H4 (cell line): ENCODE data around the gene CFAP46. TPM values are rescaled to one million over a fixed set of nuclear protein-coding genes. Genes with fewer than 3 reads are reported as not detected.
"Not testable (repeated sequence)": the region's sequence is repeated elsewhere in the genome, so short reads cannot be mapped to it uniquely, and the experiment has no call there.

Experiments
- DNase-seq: peaks from one replicate; pipeline ENCODE4 v3.0.0-alpha.2; 2015; ENCODE audit warnings: low spot score
- total RNA-seq: library from RNA; depleted of rRNA; stranded (reverse); fragments of >200 nt; shearing (Covaris generic); gene quantifications from 2 replicates; pipeline ENCODE4 v1.2.3, GENCODE V29; 2014

The CFAP46 gene
- total RNA-seq, 1 experiment from 2014 or later, result 4.8 TPM

DNA sequence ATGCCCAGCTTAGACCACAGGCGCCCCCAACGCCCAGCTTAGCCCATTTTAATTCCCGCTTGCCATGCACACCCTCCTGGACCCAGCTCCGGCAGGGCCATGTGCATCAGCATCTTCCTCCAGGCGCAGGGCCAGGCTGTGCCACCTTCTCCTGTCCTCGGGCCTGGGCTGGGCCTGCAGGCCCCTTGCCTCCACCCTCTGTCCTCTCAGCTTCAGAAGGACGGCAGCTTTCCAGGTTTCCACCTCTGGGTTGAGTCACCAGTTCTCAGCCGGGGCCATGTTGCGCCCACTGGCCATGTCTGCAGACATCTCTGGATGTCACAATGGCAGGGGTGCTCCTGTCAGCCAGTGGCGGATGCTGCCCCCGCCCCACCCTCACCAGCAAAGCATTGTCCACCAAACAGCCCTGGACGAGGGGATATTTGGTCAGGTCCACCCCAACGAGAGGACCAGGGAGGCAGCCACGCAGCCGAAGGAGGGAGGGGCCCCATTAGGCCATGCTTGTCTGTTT is 97.3 kb downstream of the CFAP46 start:
- no peak for DNase-seq

DNA sequence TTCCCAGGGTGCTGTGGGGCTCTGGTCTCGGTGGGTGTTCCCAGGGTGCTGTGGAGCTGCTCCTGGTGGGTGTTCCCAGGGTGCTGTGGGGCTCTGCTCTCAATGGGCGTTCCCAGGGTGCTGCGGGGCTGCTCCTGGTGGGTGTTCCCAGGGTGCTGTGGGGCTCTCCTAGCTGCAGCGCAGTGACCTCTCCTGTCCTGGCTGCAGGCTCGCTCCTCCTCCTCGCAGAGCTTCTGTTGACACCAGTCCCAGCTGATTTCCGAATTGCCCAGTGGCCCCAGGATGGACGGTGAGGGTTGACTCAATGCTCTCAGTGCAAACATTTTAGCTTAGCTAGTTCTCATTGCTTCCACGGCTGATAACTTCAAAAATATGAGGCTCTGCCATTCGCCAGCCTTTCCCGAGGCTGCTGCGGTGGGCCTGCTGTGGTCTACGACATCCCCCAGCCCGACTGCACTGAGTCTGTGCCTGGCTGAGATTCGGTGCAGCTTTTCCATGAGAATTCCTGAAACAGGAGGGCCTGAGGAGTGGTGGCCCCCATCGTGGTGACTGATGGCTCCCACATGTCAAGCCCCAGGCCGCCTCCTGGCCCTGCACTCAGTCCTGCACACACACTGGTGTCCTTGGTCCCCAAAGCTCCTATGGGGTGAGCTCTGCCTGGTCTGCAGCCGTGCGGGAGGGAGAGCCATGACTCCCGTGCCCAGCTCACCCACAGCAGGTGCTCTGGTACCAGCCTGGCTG is 98.1 kb downstream of the CFAP46 start:
- no peak for DNase-seq

GRCh38 chr10:132843276-132843675 is 99.1 kb downstream of the CFAP46 start:
- DNase-seq, result not testable (repeated sequence)

DNA sequence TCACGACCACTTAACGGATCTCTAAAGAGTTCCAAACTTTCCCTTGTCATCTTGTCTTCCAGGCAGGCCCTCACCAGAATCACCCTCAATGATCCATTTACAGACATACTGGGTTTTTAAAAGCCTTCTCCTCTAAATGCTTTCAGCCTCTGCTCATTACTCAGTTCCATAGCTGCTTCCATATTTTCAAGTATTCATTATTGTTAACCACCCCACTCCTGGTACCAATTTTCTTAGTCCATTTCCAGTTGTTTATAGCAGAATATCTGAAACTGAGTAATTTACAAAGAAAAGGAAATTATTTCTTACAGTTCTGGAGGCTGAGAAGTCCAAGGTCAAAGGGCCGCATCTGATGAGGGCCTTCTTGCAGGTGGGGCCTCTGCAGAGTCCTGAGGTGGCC is 100.0 kb downstream of the CFAP46 start:
- no peak for DNase-seq

- no peak for DNase-seq
Observed at GRCh38 chr10:132841615-132841975, 100.8 kb downstream of the CFAP46 start.

- DNase-seq, result no peak
Observed at GRCh38 chr10:132840698-132841614, 101.4 kb downstream of the CFAP46 start.

DNA sequence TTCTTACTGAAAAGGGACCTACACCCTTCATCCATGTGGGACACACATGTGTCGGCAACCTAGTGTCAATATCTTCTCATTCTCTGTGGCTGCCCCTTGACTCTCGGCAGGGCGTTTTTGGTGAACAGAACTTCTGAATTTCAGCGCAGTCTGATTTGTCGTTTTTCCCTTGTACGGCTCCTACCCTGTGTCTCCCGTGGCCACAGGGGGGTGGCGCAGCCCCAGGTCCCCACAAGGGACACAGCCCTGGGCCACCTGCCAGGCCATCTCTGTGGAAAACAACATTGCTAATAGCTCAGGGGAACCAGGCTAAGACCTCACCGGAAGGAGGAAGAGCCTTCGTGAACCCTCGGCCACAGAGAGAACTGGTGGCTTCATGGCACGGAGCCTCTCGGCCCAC is 103.3 kb downstream of the CFAP46 start:
- DNase-seq, result no peak

- DNase-seq, result no peak
Observed at GRCh38 chr10:132838346-132838970, 103.9 kb downstream of the CFAP46 start.

GRCh38 chr10:132837905-132838304 is 104.5 kb downstream of the CFAP46 start:
- no peak for DNase-seq

DNA sequence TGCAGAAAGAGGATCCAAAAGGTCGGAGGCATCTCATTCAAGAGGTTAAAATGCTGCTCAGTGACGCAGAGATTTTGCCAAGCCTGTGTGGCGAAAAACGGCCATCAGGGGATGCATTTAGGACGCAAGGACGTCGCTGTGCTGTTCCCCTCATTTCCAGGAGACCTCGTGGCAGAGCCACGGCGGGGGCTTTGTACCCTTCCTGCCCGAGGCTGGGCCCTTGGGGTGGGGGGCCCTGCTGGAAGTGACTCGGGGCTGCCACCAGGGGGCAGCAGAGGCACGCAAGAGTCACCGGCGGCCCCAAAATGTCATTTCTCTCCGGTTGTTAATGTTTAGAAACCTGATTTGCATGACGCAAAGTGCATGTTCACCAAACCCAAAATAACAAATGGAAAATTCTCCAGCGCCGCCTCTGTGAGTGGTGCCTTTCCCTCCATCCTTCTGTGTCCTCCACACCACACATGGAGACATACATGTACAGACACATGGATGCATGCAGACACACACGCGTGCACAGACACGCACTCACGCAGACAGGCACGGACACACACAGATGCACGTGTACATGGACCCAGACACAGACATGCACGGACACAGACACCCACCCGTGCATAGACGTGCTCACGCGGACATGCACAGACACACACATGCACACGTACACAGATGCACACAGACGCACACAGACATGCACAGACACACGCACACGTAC is 105.4 kb downstream of the CFAP46 start:
- no peak for DNase-seq

GRCh38 chr10:132836248-132836831 is 106.0 kb downstream of the CFAP46 start:
- no peak for DNase-seq

GRCh38 chr10:132835848-132836233 is 106.5 kb downstream of the CFAP46 start:
- DNase-seq, result no peak

DNA sequence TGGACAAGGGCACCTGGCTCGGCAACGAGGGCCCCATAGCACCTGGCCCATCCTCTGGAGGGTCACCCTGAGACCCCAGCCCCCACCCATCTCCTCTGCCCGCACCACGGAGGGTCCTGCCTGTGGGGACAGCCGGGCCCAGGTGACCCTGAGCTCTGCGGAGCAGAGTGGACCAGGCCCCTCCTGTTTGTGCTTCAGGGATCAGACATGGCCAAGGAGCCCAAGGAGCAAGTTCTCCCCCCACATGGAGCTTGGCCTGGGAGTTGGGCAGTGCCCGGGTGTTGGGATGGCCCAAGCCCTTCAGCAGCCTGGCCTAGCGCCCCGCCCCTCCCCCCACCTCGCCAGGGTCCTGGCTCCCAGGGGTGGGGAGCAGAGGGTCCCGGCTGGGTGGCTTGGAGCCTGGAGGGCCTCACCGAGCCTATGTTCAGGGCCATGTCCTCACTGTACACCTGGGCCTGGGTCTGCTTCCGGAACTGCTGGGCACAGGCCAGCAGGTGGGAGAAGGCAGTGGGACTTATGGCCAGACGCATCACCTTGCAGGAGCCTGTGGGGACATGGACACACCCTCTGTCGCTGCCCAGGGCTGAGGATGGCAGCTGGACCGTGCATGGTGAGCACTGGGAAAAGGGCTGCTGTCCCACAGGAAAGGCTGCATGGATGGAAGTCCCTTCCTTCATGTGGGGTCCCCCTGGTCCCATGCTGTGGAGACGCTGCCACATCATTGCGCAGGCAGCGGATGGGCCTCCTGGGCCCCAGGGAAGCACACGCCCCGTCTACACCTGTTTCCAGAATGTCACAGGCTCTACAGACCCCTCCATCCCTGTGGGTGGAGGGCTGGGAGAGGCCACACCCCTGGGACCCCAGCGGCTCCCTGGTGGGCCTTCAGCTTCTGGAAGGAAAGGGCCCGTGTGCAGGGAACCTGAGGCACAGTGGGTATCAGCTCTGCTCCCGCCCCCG is 107.2 kb downstream of the CFAP46 start:
- no peak for DNase-seq

DNA sequence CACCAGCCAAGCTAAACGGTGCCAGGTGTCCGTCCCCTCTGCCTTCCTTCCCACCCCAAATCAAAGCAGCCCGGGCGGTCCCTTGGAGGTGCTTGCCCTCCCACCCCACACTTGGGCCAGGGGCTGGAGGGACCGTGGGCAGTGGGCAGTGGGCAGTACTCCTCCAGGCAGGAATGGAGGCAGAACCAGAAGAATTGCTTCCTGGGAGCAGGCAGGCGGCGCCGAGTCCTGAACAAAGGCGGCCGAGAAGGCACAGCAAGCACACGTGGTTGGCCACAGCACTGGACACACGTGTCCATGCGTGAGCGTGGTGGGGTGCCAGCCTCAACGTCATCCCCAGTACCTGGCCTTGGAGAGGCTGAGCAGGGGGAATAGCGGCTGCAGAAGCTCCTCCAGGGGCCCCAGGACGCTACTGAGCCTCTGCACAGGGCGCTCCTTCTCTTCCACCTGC is 108.0 kb downstream of the CFAP46 start:
- no peak for DNase-seq

GRCh38 chr10:132833421-132834111 is 108.8 kb downstream of the CFAP46 start:
- DNase-seq, result no peak

DNA sequence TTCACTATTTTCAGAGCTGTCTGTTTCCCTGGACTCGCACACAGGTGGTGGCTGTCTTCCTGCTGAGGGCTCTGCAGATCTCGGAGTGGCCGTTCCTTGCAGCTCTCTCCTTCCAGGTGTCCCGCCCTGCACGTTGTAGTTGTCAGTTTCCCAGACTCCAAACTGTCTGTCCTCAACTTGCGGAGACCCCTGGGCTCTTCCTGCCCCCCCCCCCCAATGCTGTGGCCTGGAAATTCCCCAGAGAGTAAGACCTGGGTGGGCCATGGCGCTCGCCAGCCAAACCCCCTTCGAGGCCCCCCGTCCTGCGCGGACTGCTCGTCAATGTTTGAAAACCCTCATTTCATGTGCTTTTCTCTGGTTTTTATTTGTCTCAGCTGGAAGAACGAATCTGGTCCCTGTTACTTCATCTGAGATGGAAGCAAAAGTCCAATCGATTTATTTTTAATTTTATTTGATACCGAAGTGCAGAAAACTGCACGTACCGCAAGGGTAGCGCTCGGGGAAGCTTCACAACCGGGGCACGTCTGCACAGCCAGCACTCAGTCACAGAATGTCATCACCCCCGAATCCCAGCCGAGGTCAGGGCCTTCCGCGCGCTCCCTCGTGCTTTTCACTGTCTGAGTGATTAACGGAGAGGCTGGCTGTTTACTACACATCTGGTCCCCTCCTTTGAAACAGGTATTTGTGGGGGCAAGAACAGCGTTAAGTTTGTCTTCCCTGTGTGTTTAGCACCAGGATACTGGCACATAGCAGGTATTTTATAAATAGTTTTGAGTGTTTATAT is 110.0 kb downstream of the CFAP46 start:
- DNase-seq, result no peak

- no peak for DNase-seq
Observed at GRCh38 chr10:132829403-132829802, 113.0 kb downstream of the CFAP46 start.

- DNase-seq, result no peak
Observed at GRCh38 chr10:132828681-132829080, 113.7 kb downstream of the CFAP46 start.
